Limb (tissue), 2 donors: ENCODE results near the gene AAK1.
"Not testable (repeated sequence)": the region's sequence is repeated elsewhere in the genome, so short reads cannot be mapped to it uniquely, and the experiment has no call there.

ENCODE experiments used
- DNase-seq, 2 donors: peaks; one replicate each; pipeline ENCODE4 v3.0.0-alpha.2; 2016; ENCODE audit errors: extremely low spot score in 2 of 2

Gene AAK1

DNA sequence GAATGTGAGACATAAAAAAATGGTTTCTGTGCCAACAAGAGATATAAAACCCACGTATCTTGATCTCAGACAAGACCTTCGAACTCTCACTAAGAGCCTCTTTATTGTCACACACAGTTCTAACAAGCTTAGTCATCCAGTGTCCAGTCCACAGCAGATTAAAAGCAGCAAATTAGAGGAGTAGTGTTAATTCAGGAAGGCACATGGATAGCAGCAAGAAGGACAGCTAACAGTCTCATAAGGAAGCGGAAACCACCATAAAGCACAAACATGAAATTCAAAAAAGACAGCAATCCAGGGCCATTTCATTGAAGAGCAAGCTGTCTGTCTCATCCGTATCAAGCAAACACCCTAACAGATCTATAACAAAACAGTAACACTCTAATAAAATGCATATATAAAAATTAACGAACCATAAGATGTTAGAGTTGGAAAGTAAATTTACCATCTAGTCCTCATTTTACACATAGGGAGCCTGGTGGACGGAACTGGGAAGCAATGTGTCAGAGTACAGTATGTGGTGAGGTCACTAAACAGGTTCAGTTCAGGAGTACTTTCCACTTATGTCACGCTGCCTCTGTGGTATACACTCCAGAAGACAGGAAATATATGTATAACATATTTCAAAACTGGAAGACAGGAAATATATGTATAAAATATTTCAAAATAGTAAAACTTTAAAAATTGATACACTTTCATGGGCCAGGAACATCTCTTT, 18.3 kb downstream of the AAK1 start:
- no peak for DNase-seq

DNA sequence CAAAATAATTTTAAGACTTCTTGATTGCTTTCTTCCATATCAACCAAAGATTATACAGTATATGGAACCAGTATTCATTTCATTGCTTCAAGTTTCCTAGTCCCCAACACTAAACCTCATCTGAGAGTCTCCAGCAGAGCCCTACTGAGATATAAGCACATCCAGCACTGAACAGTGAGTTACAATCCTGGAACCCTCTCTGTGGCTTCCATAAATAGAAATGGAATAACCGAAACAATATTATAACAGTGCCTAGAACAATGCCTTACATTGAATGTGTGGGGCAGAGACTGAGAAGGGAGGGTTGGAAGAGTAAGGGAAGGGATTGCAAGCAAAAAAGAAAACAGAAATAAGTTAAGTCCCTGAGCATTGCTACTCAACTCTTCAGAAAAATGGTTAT, 18.9 kb downstream of the AAK1 start:
- no peak for DNase-seq

- no peak for DNase-seq
These were observed 19.4 kb downstream of the AAK1 start for GRCh38 chr2:69624131-69624530.

- no peak for DNase-seq
These were observed 20.3 kb downstream of the AAK1 start for GRCh38 chr2:69623236-69623635.

- DNase-seq: not testable (repeated sequence)
These were observed 20.7 kb downstream of the AAK1 start for GRCh38 chr2:69622805-69623204.

DNA sequence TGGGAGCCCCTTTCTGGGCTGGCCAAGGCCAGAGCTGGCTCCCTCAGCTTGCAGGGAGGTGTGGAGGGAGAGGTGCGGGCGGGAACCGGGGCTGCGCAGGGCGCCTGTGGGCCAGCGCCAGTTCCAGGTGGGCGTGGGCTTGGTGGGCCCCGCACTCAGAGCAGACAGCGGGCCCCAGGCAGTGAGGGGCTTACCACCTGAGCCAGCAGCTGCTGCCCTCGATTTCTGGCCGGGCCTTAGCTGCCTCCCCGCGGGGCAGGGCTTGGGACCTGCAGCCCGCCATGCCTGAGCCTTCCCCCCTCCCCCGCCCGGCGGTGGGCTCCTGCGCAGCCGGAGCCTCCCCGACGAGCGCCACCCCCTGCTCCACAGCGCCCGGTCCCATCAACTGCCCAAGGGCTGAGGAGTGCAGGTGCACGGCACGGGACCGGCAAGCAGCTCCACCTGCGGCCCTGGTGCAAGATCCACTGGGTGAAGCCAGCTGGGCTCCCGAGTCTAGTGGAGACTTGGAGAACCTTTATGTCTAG, 21.5 kb downstream of the AAK1 start:
- not testable (repeated sequence) for DNase-seq

- no peak for DNase-seq
These were observed 22.1 kb downstream of the AAK1 start for GRCh38 chr2:69621440-69621839.

DNA sequence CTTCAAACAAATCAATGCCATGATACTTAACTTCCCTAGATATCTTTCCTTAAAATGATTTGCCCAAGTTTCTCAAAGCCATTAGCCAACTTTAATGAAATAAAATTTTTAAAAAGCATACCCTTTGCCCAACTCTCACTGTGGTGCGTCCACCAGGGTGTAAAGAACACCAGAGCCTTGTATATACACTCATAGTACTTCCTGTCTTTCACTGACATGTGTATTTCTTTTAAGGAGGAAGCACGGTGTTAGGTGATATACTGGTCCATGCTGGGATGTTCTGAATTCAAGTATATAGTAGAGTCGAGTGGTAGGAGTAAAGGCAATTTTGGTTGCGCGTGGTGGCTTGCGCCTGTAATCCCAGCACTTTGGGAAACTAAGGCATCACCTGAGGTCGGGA, 22.7 kb downstream of the AAK1 start:
- no peak for DNase-seq

- DNase-seq: no peak
These were observed 23.8 kb downstream of the AAK1 start for GRCh38 chr2:69619725-69620124.

DNA sequence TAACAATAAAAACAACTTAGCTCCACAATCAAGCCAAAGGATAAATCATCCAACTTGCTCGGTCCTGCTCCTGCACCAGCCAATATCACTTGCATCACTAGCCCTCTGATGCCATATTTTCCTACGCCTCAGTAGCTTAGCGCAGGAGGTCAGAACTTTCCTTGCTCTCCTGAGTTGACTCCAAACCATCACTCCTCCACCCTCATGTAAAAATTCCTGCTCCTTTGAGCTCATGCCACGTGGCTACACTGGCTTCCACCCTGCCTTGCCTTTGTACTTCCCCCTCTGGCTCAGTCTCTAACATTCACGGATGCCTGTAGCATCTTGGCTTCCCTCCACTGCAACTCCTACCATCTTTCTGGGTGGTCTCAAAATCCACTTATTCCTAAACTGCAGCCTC, 25.2 kb downstream of the AAK1 start:
- DNase-seq: peak in 1 of 2 donors; percentile 38

- DNase-seq: no peak
These were observed 25.8 kb downstream of the AAK1 start for GRCh38 chr2:69617744-69618143.

GRCh38 chr2:69616755-69617154, 26.8 kb downstream of the AAK1 start:
- no peak for DNase-seq

DNA sequence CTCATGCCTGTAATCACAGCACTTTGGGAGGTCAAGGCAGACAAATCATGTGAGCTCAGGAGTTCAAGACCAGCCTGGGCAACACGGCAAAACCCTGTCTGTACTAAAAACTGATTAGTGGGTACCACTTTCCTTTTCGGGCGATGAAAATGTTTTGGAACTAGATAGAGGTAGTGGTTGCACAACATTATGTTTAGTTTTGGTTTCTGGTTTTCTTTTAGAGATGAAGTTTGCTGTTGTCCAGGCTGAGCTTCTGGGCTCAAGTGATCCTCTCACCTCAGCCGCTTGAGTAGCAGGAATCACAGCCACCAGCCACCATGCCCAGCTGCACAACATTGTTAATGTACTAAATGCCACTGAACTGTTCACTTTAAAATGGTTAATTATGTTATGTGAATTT, 27.6 kb downstream of the AAK1 start:
- DNase-seq: no peak

- no peak for DNase-seq
These were observed 28.4 kb downstream of the AAK1 start for GRCh38 chr2:69615078-69615625.

GRCh38 chr2:69612707-69613106, 30.8 kb downstream of the AAK1 start:
- DNase-seq: no peak

GRCh38 chr2:69612200-69612599, 31.3 kb downstream of the AAK1 start:
- DNase-seq: no peak

- DNase-seq: no peak
These were observed 35.4 kb downstream of the AAK1 start for GRCh38 chr2:69608109-69608508.

DNA sequence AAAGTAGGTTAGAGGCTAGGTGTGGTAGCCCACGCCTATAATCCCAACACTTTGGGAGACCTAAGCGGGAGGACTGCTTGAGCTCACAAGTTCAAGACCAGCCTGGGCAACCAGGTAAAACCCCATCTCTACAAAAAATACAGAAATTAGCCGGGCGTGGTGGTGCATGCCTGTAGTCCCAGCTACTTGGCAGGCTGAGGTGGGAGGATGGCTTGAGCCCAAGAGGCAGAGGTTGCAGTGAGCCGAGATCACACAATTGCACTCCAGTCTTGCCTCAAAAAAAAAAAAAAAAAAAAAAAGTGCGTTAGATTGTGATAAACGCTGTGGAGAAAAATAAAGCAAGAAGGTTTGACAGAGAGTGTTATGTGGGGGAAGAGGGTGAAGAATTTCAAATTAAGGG, 36.8 kb downstream of the AAK1 start:
- not testable (repeated sequence) for DNase-seq

- no peak for DNase-seq
These were observed 38.3 kb downstream of the AAK1 start for GRCh38 chr2:69605284-69605683.

GRCh38 chr2:69604836-69605235, 38.7 kb downstream of the AAK1 start:
- no peak for DNase-seq

- no peak for DNase-seq
These were observed 39.4 kb downstream of the AAK1 start for GRCh38 chr2:69604026-69604678.

DNA sequence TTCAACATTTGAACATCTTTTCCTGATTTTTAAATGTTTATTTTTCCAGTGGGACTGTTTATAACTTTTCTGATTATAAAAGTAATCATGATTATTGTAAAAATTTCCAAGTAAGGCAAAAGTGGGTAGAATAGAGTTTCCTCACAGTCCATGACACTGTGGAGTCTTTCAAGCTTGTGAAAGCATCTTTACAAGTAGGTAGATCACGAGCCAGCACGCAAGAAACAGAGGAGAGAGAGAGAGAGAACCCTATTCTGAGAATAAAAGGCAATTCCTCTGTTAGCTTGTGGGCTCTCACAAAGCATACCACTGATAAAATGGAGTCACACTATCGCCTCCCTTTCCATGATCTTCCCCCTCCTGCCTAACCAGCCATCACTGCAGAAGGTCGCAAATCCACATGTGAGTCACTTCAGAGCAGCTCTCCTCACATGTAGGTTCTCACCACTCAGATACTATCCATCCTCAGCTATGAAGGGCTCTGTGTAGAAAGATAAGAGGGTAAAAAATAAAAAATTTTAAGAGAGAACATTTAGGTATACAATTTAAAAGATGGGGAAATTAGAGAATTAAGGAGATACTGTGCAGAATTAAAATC, 40.3 kb downstream of the AAK1 start:
- no peak for DNase-seq
